Hepatocyte (in vitro differentiated cells): ENCODE data around the gene PABPC1L.

ENCODE experiments used
- CTCF ChIP-seq: fragments of 200-600 bp; sonication (generic); IDR thresholded peaks from 2 replicates; pipeline ENCODE4 v1.5.1; 2016; ENCODE audit warnings: antibody characterized with exemption, mild to moderate bottlenecking; ENCODE audit not compliant: poor library complexity
- EZH2 ChIP-seq: fragments of 200-600 bp; sonication (generic); IDR thresholded peaks from 2 replicates; pipeline ENCODE4 v1.6.1; 2016; ENCODE audit warnings: antibody characterized with exemption, mild to moderate bottlenecking, borderline replicate concordance
- EZH2phosphoT487 ChIP-seq: fragments of 200-600 bp; sonication (generic); IDR thresholded peaks from one replicate; pipeline ENCODE4 v1.6.1; 2018; ENCODE audit warnings: antibody characterized with exemption, mild to moderate bottlenecking, low read depth, moderate library complexity; ENCODE audit not compliant: unreplicated experiment, severe bottlenecking

GRCh38 chr20:44886828-44887227, 23.0 kb upstream of the PABPC1L start:
- TF ChIP-seq CTCF = no peak
- TF ChIP-seq EZH2 = no peak
- no peak for TF ChIP-seq EZH2phosphoT487
